Measurements from ENCODE around the gene LAMB4.

GRCh38 chr7:108066486-108066885 is 63.7 kb downstream of the LAMB4 start:
- TF ChIP-seq CTCF (IDR thresholded peaks at IDR 0.05 in 4 of 5, conservative IDR thresholded peaks at IDR 0.05 in 1 of 5) (no peak), POLR2A (IDR thresholded peaks at IDR 0.05) (no peak)
